NCI-H2171 treated with DMSO at 0.1 percent for 48 hours (cell line): Measurements from ENCODE around the gene SGSH.
"Not testable (repeated sequence)": the region's sequence is repeated elsewhere in the genome, so short reads cannot be mapped to it uniquely, and the experiment has no call there.

Experiments
- DNase-seq: peaks from one replicate; lab custom pipeline; 2025; lab: John Stamatoyannopoulos, UW

The SGSH gene

DNA sequence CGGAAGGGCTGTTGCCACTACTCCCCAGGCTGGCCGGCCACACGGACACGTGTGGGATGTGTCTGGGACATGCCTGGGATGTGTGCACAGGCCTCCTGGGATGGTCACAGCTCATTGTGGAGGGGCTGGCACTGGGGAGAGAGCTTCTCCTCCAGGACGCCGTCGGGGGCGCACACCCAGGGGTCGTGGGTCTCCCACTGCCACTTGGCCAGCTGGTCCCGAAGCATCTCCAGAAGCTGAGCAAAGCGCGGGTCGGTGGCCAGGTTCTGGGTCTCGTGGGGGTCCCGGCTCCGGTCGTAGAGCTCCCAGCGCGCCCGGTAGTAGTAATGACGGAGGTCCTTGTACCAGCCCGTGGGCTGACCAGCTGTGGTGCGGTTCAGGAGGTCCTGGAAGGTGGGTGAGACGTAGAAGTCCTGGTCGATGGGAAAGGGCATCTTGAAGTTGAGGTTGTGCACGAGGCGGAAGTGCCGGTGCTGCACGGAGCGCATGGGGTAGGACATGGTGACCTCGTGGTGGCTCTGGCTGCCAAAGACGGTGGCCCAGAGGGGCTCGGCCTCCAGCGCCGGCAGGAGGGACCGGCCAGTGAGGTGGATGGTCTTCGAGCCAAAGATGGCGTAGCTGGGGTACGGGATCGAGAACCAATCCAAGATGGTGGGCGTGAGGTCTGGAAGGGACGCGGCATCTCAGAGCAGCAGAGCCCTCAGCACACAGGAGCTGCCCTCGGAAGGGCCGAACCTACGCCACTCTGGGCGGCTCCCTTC lies 9.6 kb downstream of the SGSH start:
- DNase-seq, result no peak

DNA sequence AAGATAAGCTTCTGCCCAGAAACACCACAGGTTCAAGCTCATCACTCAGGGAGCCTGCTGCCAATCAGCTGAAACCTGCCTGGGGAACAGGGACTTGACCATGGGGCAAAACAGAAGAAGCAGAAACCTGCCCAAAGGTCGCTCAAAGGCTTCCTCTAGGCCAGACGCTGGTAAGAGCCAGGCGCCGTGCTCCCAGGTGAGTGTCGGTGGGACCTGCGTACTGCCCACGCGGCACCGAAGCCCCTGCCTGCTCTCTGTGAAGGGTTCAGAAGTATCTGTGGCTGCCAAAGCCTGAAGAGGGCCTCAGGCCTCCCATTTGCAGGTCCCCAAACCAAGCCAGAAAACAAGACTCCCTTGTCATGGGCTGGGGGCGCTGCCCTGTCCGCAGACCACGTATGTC lies 10.4 kb downstream of the SGSH start:
- no peak for DNase-seq

DNA sequence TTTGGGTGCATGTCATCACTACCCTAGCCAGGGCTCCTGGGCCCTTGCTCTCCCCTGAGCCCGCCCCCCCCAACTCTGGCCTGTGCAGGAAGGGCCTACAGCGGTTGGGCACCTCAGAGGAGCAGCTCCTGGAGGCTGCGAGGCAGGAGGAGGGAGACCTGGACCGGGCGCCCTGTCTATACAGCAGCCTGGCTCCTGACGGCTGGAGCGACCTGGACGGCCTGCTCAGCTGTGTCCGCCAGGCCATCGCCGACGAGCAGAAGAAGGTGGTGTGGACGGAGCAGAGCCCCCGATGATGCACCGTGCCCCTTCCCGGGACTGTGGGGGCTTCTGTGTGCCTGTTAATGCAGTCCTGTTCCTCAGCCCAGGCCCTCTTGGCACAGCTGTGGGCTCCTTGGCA lies 12.1 kb downstream of the SGSH start:
- DNase-seq, result no peak

DNA sequence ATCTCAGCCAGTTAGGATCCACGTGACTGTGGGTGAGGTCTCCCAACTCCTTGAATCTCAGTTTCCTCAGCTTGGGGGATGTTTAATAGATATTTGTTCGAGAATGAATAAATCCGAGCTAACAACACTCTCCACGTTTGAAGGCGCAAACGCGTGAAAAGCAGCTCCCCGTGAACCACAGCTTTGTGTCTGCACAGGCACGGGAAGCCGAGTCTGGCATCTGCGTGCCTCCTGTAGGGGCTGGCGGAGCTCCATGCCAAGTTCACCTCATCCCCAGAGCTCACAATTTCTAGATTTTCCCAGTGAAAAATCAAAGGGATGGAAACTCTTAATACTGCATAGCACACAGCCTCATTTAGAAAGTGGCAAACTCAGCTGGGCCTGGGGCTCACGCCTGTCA lies 14.3 kb downstream of the SGSH start:
- no peak for DNase-seq

DNA sequence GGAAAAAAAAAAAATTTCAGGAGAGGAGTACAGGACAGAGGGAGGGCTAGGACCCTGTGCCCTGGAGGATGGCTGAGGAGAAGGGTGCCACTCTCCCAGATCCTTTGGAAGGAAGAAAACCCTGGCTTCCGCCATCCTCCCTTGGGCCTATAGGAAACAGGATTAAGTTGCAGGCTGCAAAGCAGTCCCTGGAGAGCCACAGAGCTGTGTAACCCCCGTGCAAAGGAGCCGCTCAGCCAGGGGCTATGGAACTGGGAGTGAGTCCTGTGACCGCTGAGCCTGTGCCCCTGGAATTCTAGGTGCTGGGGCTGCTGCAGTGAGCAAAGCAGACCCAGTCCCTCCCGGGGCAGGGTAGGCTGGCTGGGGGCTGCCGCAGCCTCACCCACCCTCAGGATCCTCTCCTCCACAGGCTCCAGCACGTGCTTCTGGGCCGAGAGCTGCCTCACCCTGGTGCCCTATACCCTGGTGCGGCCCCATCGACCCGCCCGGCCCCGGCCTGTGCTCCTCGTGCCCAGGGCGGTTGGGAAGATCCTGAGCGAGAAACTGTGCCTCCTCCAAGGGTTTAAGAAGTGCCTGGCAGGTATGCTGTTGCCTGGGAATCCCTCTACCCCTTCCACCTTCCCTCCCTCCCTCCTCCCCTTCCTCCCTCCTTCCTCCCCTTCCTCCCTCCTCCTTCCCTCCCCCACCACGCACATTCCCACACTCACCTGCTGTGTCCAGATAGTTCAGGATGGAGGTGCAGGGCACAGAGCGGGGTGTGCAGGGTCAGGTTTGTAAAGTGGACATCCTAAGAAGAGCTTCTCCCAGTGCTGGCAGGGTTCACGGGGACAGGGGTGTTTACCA lies 15.3 kb downstream of the SGSH start:
- DNase-seq, result peak; percentile 19

DNA sequence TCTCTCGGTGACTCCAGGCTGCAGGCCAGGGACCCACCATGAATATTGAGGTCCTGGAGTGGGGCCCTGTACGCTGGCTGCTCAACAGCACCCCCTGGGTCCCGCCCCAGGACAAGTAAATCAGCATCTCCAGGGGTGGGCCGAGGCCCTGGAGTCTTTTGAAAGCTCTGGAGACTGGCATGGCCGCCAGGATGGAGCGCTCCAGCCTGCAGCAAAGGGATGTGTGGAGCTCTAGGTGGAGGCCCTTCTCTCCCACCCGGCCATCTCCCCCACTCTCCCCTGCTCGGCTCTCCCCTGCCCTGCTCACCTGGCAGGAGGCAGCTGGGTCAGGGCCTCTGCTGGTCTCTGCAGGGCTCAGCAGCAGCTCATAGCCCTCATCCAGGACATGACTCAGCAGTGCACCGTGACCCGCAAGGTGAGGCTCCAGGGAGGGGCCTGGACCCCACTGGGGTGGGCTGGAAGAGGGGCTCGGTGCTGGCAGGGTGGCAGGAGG lies 16.6 kb downstream of the SGSH start:
- no peak for DNase-seq

DNA sequence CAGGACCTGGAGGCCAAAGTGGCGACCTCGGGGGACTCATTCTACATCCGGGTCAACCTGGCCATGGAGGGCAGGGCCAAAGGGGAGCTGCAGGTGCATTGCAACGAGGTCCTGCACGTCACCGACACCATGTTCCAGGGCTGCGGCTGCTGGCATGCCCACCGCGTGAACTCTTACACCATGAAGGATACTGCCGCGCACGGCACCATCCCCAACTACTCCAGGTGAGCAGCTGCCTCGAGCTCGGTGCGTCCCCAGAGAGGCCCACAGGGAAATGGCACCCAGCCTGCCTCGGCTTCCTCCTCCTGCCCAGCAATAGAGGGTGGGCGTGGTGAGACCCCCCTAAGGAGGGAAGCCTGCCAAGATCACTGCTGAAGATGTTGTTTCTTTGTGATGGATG lies 17.9 kb downstream of the SGSH start:
- no peak for DNase-seq

DNA sequence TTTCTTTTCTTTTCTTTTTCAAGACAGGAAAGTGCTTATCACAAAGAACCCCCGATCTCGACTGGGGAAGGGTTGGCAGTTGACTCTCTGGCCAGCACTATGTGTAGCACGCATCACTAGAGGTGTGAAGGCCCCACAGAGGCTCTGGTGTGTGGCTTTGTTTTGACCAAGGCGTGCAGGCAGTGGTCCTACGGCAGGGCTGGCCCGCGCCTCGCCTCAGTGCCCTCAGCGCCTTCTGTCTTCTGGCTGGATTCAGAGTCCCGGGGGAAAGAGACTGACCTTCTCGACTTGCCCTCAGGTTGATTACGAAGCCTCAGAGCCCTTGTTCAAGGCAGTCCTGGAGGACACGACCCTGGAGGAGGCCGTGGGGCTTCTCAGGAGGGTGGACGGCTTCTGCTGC lies 18.7 kb downstream of the SGSH start:
- DNase-seq, result no peak

DNA sequence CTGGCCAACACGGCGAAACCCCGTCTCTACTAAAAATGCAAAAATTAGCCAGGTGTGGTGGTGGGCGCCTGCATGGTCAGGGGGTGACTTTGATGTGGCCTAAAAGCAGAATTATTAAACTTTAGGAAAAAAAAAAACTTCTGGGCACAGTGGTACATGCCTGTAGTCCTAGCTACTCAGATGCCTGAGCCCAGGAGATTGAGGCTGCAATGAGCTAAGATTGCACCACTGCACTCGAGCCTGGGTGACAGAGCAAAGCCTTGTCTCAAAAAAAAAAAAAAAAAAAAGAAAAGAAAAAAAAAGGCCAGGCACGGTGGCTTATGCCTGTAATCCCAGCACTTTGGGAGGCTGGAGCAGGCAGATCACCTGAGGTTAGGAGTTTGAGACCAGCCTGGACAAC lies 20.8 kb downstream of the SGSH start:
- not testable (repeated sequence) for DNase-seq

DNA sequence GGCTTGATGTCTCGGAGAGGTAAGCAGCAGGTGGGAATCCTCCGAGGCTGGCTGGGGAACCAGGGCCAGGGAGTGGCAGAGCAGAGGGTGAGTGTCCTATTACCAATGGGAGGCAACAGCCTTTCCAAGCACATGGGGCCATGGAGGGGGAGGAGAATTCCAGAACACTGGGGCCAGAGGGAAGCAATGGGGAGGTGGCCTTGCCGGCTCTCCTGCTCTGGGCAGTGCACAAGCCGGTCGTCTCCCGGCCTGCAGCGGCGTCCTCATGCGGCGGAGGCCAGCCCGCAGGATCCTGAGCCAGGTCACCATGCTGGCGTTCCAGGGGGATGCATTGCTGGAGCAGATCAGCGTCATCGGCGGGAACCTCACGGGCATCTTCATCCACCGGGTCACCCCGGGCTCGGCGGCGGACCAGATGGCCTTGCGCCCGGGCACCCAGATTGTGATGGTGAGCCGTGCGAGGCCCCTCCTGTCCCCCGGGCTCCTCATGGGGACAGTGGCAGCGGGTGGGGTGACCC lies 21.9 kb downstream of the SGSH start:
- DNase-seq, result peak; percentile 80

DNA sequence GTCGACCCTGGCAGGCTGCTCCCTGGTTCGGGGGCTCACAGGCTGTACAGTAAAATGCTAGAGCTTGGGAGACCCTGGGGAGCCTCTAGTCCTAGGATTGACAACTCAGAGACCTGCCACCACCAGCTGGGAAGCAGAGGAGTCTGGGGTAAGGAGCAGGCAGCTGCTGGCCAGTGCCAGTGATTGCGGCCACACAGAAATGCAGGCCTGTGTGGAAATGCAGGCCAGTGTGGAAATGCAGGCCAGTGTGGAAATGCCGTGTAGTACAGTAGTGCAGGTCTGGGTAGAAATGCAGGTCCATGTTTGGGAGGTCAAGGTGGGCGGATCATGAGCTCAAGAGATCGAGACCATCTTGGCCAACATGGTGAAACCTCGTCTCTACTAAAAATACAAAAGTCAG lies 23.5 kb downstream of the SGSH start:
- DNase-seq, result no peak

DNA sequence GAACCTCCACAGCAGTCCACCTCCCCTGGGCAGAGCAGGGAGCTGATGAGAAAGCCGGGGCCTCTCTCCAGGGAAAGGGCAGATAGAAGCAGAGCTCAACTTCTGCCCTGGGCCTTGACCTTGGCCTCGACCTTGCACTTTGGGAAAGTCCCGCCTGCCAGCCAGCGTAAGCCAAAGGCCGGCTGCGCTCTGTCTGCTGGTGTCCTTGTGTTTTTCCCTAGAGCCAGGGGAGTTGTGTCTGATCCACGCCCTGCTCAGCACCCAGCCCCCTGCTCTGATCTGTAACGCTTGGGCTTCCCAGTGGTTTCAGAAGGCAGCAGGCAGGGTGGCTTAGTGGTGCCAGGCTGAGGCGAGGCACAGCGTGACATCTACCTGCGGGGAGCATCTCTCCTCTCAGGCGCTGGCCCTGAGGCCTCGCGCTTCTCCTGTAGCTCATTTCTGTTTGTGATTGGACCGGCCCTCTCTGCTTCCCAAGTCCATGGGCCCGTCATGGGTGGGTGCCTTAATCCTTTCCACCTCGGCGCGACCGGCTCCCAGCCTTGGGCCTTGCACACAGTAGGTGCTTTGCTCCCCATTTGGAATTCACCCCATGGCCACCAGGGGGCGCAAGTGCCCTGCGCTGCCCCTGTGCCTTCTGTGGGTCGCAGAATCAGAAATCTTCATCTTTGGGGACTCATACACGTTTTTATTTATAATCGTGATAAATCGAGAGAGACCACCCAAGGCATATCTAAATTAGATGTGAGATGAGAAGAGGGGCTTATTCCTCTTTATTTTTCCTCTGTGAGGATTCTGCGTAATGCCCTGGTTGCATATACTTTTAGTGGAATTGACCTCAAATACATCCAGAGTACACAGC lies 24.2 kb downstream of the SGSH start:
- no peak for DNase-seq

DNA sequence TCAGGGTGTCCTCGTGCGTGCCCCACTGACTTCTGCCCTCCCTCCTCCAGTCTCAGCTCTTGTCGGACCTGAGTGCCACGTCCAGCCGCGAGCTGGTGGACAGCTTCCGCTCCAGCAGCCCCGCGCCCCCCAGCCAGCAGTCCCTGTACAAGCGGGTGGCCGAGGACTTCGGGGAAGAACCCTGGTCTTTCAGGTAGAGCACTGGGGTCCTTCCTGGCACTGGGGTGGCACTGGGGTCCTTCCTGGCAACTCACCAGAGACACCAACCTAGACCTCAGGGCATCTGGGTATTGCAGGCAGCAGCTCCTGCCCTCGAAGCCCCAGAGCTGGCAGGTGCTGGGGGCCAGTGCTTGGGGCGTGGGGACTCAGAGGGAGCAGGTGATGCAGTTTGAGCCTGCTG lies 25.0 kb downstream of the SGSH start:
- peak; percentile 48 for DNase-seq

DNA sequence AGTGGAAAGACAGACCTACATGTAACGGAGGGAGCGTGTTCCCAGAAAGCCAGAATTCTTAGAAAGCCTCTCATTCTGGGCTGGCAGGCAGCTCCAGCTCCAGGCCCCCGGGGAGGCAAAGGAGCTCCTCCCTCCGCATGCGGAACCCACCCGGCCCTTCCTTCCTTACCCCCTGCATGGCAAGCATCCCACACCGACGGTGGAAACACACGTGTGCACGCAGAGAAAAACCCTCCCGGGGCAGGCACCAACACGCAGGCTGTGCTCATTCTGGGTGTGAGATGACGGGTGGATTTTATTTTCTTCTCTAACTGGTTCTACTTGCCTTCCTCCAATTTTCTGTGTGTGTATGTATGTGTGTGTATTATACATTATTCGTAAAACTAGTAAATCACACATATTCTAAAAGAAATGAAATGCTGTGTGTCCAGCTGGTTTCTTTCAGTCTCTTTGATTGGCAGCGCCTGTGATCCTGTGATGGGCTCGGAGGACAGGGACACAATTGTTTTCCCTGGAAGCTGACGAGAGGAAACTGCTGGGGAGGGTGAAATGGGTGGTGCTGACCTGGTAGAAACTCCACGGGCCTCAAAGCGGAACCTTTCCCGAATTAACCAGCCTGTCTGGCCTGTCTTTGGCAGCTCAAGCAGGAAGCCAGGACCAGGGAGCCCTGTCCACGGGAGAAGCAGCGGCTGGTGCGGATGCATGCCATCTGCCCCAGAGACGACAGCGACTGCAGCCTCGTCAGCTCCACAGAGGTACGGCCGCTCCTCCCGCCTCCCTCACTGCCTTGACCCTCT lies 28.1 kb downstream of the SGSH start:
- peak; percentile 43 for DNase-seq

DNA sequence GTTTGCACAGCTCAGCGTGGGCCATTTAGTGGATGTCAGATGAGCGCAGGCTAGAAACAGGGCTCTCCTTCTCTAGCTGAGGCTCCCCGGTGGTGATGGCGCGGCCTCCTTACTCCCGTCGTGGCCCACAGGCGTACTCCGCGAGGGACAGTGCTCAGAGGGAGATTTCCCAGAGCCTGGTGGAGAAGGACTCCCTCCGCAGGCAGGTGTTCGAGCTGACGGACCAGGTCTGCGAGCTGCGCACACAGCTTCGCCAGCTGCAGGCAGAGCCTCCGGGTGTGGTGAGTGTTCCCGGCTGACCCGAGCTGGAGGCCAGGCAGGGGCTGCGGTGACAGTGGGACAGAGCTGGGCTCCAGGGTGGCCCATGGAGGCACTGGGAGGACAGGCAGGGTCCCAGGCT lies 28.9 kb downstream of the SGSH start:
- no peak for DNase-seq

DNA sequence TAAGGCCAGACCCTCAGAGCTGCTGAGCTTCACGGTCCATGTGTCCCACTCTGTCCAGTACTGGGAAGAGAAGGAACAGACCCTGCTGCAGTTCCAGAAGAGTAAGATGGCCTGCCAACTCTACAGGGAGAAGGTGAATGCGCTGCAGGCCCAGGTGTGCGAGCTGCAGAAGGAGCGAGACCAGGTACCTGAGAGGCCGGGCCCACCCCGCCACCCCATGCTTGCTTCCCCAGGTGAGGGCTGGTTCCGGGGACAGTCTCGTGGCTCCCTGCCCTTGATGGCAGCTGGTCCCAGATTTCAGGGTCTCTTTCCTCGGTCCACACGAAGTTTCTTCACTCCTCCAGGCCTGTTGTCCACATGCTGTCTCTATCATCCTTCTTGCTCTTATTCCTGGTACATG lies 29.4 kb downstream of the SGSH start:
- DNase-seq, result no peak

DNA sequence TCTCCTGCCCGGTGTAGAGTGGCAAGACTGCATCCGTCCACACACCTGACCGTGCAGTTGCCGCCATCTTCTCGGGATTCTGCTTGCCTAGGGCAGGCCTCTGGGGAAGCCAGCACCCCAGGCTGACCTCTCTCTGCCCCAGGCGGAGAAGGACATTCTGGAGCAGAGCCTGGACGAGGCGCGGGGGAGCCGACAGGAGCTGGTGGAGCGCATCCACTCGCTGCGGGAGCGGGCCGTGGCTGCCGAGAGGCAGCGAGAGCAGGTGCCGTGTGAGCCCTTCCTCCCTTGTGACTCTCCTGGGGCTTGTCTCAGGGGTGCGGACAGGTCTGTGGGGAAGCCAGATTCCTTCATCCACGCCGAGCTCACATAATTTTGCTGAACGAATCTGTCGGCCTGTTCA lies 30.5 kb downstream of the SGSH start:
- no peak for DNase-seq

DNA sequence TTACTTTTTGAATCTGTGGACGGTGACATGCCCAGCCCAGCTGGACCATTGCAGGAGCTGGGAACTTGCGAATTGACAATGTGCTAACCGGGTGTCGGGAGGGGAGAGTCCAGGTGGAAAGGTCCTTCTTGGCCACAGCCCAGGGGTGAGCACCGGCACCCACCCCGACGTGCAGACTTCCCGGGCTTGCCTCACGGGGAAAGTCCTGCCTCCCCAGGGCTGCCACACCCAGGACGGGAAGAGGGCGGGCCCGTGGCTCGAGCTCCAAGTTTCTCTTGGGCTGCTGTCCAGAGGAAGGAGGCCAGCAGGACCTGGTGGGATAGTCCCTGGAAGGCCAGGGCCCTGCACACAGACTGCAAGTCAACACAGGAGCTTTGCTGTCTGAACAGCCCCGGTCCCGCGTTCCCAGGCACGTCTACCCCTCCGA lies 32.6 kb downstream of the SGSH start:
- no peak for DNase-seq

DNA sequence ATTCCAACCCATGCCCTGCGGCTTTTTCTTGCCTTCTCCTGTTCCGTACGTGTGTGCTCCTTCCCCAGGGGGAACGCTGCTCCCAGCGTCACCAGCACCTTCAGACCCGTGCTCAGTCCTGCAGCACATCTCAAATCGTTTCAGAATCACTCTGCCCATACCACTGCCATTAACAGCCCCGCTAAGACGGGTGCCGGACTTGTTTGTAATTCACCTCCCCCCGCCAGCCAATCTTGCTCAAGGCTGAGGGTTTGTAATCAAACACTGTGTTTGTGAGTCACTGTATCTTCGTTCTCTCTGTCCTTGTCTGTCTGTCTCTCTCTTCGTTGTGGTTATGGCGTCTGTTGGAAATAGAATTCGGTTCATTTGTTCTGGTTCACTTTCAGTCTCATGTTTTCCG lies 33.0 kb downstream of the SGSH start:
- no peak for DNase-seq

DNA sequence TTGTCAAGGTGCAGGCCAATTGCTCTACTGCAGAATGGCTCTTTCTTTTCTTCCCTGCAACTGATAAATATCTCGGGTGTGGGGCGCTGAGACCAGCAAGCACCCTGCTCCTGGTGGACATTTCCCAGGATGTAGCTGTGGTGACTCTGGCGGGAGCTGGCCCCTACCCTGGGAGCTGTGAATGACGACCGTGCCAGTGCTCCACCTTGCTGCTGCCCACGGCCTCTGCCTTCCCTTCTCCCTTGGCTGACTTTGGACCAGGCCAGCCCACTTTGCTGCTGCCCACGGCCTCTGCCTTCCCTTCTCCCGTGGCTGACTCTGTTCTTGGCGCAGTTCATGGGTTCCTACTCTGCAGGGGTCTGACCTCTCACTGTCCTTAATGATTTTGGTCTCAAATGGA lies 34.2 kb downstream of the SGSH start:
- no peak for DNase-seq

DNA sequence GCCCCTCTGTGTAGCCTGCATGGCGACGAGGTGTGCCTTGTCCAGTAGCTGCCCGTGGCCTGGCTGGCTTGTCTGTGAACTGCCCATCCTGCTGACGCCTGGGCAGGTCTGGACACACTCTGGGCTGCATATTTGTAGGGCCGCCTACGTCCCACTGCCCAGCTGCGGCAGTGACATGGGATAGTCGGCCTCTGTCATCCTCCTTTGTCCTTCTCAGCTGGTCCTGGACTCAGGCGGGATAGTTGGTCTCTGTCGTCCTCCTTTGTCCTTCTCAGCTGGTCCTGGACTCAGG lies 35.8 kb downstream of the SGSH start:
- DNase-seq, result no peak
